Hepatocyte (in vitro differentiated cells): ENCODE measurements around the gene RTBDN. TPM values are rescaled to one million over a fixed set of nuclear protein-coding genes. Genes with fewer than 3 reads are reported as not detected.

Experiments used
- DNase-seq: peaks from one replicate; pipeline ENCODE4 v3.0.0-alpha.2; 2016; ENCODE audit warnings: low spot score
- H2AFZ ChIP-seq: fragments of 200-600 bp; sonication (generic); 2 replicates; pipeline ENCODE4 v1.6.0; 2016; ENCODE audit warnings: antibody characterized with exemption, mild to moderate bottlenecking
- H3K27ac ChIP-seq: fragments of 200-600 bp; sonication (generic); 2 replicates; pipeline ENCODE4 v1.5.1; 2016; ENCODE audit warnings: mild to moderate bottlenecking
- H3K27me3 ChIP-seq: fragments of 200-600 bp; sonication (generic); 2 replicates; pipeline ENCODE4 v1.6.1; 2016
- H3K36me3 ChIP-seq: fragments of 200-600 bp; sonication (generic); replicated peaks from 2 replicates; pipeline ENCODE4 v1.5.1; 2016; ENCODE audit warnings: low read depth; ENCODE audit not compliant: insufficient read depth
- H3K4me1 ChIP-seq: fragments of 200-600 bp; sonication (generic); 2 replicates; pipeline ENCODE4 v1.5.1; 2016; ENCODE audit warnings: mild to moderate bottlenecking, moderate library complexity; ENCODE audit not compliant: insufficient read depth
- H3K4me2 ChIP-seq: fragments of 200-600 bp; sonication (generic); 2 replicates; pipeline ENCODE4 v1.6.0; 2016
- H3K4me3 ChIP-seq: fragments of 200-600 bp; sonication (generic); 2 replicates; pipeline ENCODE4 v1.5.1; 2016; ENCODE audit warnings: mild to moderate bottlenecking
- H3K79me2 ChIP-seq: fragments of 200-600 bp; sonication (generic); 2 replicates; pipeline ENCODE4 v1.6.0; 2017; ENCODE audit warnings: mild to moderate bottlenecking
- H3K9me2 ChIP-seq: fragments of 200-600 bp; sonication (generic); replicated peaks from 2 replicates; pipeline ENCODE4 v1.6.0; 2017; ENCODE audit warnings: mild to moderate bottlenecking; ENCODE audit not compliant: insufficient read depth
- H3K9me3 ChIP-seq: fragments of 200-600 bp; sonication (generic); 2 replicates; pipeline ENCODE4 v1.5.1; 2016; ENCODE audit warnings: low read depth, mild to moderate bottlenecking
- H4K20me1 ChIP-seq: fragments of 200-600 bp; sonication (generic); 2 replicates; pipeline ENCODE4 v1.6.0; 2016; ENCODE audit warnings: mild to moderate bottlenecking; ENCODE audit not compliant: insufficient read depth, poor library complexity, severe bottlenecking
- EZH2 ChIP-seq: fragments of 200-600 bp; sonication (generic); IDR thresholded peaks from 2 replicates; pipeline ENCODE4 v1.6.1; 2016; ENCODE audit warnings: antibody characterized with exemption, mild to moderate bottlenecking, borderline replicate concordance
- EZH2phosphoT487 ChIP-seq: fragments of 200-600 bp; sonication (generic); IDR thresholded peaks from one replicate; pipeline ENCODE4 v1.6.1; 2018; ENCODE audit warnings: antibody characterized with exemption, mild to moderate bottlenecking, low read depth, moderate library complexity; ENCODE audit not compliant: unreplicated experiment, severe bottlenecking
- WGBS: methylation state at CpG from one replicate; pipeline ENCODE4 v1.1.6; 2016; ENCODE audit warnings: low lambda C conversion rate; ENCODE audit errors: missing lambda C conversion rate; 5-methylcytosine and 5-hydroxymethylcytosine counted together
- polyA plus RNA-seq: library from polyadenylated mRNA; unstranded; fragments of >200 nt; fragmentation: Nextera tagmentation; extraction: Ambion mirVana; gene quantifications from 2 replicates; pipeline ENCODE4 v1.2.1, GENCODE V29; 2016
- total RNA-seq: library from RNA; depleted of rRNA; stranded (reverse); fragments of >200 nt; gene quantifications from 2 replicates; pipeline ENCODE4 v1.2.3, GENCODE V29; 2014
- TF ChIP-seq, protein P1 (sequence below): fragments of 200-600 bp; sonication (generic); IDR thresholded peaks from 2 replicates; pipeline ENCODE4 v1.5.1; 2016; ENCODE audit warnings: antibody characterized with exemption, mild to moderate bottlenecking; ENCODE audit not compliant: poor library complexity

The RTBDN gene
- total and polyA plus RNA-seq, 2 experiments from 2014 or later: not detected

DNA sequence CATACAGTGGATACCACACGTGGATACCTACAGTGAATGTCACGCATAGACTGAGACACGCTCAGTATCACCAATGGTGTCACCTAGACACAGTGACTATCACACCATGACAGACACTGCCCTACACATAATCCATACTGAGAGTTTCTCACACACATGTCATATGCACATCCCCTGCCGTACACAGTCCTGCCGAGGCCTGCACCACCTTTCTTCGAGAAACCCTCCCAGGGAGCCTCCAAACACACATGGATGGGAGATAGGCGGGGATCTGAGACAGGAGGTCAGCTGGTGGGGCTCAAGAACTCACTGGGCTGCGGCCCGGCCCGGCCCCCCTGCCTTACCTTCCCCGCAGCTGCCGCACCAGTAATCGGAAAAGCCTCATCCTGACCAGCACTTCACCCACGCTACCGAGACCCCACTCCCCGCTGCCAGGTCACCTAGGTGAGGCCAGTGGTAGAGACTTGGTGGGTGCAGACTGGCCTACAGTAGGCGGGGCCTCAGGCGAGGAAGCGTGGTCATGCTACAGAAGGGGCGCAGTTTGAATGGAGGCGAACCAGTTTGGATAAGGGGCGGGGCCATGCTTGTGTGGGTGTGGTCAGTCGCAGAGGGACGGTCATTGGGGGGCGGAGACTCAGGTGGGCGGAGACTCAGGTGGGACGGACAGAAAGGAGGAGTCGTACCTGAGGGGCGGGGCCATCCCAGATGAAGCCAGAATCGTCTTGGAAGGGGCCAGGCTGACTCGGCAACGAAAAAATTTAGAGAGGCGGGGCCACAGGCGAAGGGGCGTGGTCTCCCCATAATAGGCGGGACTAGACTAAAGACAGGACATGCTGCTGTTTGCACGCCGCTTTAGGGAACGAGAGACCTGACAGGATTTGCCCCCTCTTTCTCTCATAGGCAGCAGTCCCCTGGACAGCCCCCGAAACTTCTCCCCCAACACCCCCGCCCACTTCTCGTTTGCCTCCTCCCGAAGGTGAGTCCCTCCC is 6.0 kb upstream of the RTBDN start:
- H3K4me3 ChIP-seq: no peak overlapping the region
- no peaks in the 10 kb centered on the region for H3K4me1 ChIP-seq
- WGBS: 37% methylated on average over 36 of the region's 43 CpGs
- peaks cover 64% of the 10 kb centered on the region for H3K27me3 ChIP-seq
- no peaks in the 10 kb centered on the region for H3K36me3 ChIP-seq
- H3K79me2 ChIP-seq: no peaks in the 10 kb centered on the region
- peak; percentile 79 for DNase-seq
- no peaks in the 10 kb centered on the region for H3K9me2 ChIP-seq
- no peak overlapping the region for H2AFZ ChIP-seq
- TF ChIP-seq EZH2phosphoT487 (no peak), EZH2 (no peak)
- TF ChIP-seq, protein P1, sequence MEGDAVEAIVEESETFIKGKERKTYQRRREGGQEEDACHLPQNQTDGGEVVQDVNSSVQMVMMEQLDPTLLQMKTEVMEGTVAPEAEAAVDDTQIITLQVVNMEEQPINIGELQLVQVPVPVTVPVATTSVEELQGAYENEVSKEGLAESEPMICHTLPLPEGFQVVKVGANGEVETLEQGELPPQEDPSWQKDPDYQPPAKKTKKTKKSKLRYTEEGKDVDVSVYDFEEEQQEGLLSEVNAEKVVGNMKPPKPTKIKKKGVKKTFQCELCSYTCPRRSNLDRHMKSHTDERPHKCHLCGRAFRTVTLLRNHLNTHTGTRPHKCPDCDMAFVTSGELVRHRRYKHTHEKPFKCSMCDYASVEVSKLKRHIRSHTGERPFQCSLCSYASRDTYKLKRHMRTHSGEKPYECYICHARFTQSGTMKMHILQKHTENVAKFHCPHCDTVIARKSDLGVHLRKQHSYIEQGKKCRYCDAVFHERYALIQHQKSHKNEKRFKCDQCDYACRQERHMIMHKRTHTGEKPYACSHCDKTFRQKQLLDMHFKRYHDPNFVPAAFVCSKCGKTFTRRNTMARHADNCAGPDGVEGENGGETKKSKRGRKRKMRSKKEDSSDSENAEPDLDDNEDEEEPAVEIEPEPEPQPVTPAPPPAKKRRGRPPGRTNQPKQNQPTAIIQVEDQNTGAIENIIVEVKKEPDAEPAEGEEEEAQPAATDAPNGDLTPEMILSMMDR: no peak
- no peaks in the 10 kb centered on the region for H4K20me1 ChIP-seq
- H3K9me3 ChIP-seq: no peaks in the 10 kb centered on the region
- H3K4me2 ChIP-seq: peak overlapping the region; percentile 77
- H3K27ac ChIP-seq: no peak overlapping the region

DNA sequence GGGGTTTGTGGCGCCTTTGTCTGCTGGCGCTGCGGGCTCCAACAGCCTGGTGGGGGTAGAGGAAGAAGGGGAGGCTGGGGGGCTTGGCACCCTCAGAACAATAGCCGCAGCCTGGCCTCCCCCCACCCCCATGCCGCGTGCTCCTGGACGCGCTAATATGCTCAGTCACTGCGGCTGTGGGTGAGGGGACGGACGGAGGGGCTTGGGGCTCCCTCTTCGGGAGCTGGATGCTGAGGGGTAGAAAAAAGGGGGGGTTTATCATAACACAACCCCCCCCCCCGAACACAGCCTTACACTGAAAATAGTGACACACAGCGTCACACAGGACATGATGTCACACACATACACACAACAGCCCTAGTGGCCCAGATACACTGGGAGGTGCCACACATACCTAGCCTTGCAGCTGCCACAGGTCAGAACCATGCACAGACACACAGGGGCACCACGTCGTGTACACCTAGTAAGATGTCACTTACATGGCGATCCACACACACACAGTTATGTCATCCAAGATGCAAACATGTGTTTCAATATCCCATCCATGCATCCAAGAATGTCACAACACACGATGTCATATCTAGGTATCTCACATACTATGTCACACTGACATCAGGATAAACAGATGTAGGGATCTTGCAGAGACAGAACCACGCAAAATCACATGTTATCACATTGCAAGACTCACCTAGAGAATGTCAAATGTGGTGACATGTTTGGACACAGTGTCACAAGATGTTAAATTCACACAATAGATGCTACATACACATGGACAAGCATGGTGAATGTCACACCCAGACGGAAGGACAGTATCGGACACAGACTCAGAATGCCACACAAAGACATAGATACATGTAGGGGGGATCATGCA is 4.7 kb upstream of the RTBDN start:
- Histone ChIP-seq H3K27ac (no peak overlapping the region), H3K4me1 (no peaks in the 10 kb centered on the region), H2AFZ (peak overlapping the region; percentile 26), H3K9me3 (no peaks in the 10 kb centered on the region), H3K4me3 (no peak overlapping the region), H3K79me2 (no peaks in the 10 kb centered on the region), H3K4me2 (peak overlapping the region; percentile 91), H3K36me3 (no peaks in the 10 kb centered on the region), H4K20me1 (no peaks in the 10 kb centered on the region), H3K27me3 (peaks cover 77% of the 10 kb centered on the region), H3K9me2 (no peaks in the 10 kb centered on the region)
- 68% methylated on average over 8 of the region's 21 CpGs for WGBS
- TF ChIP-seq EZH2phosphoT487 (no peak), EZH2 (no peak)
- TF ChIP-seq, protein P1: no peak
- DNase-seq: no peak

DNA sequence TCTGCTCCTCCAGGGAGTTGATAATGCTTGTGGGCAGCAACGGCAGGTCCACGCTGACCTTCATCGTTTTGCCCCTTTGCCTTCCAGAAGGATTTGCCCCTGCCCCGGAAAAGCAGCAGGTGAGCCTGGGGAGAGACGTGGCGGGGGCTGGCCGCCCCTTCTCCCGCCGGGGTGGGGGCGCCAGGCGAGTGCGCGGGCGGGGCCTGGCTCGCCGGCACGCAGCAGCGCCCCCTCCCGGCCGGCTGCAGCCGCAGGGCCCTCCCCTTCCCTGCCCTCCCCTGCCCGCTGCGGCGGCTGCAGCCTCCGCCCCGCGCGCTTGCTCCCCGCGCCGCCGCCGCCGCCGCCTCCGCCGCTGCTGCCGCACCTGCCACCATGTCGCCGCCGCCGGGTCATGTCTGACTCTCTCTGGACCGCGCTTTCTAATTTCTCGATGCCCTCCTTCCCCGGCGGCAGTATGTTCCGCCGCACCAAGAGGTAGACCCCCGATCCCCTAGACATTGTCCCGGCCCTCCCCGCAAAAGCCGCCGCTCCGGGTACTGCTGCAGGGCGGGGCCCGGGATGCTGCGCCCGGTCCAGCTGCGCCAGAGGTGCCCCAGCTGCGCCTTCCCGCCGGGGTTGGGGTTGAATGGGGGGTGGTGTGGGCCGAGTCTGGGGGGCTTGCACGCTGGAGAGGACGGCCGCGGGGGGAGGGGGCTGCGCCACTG is 4.0 kb upstream of the RTBDN start, which contains the start of gene MAST1:
TSS of gene MAST1 (plus strand) at position 334 of the 704 bp plus-strand sequence. CDS start at position 392, 58 bp downstream.
- 1% methylated on average over 16 of the region's 69 CpGs for WGBS
- Histone ChIP-seq H3K4me3 (peak within 1 kb of the TSS; percentile 45), H3K79me2 (no peaks in the 10 kb centered on the region), H3K4me1 (no peaks in the 10 kb centered on the region), H2AFZ (peak within 1 kb of the TSS; percentile 26), H3K27me3 (peaks cover 83% of the 10 kb centered on the region), H3K9me2 (no peaks in the 10 kb centered on the region), H3K9me3 (no peaks in the 10 kb centered on the region), H3K36me3 (no peaks in the 10 kb centered on the region), H4K20me1 (no peaks in the 10 kb centered on the region), H3K4me2 (peak within 1 kb of the TSS; percentile 91), H3K27ac (no peak within 1 kb of the TSS)
- DNase-seq: peak; percentile 83
- TF ChIP-seq, protein P1: peak; percentile 39
- peak; percentile 83 for TF ChIP-seq EZH2
- no peak for TF ChIP-seq EZH2phosphoT487
